GM18508 (cell line): ENCODE data around the gene OR2H2.

Experiments used
- ATAC-seq: cut with Tn5 transposase; IDR thresholded peaks from one replicate; pipeline ENCODE4 v1.9.1; 2021; ENCODE audit warnings: moderate number of reproducible peaks; ENCODE audit not compliant: insufficient read depth, unreplicated experiment

The OR2H2 gene

GRCh38 chr6:29590218-29590808 is 5.4 kb downstream of the OR2H2 start:
- no peak for ATAC-seq

GRCh38 chr6:29591677-29592076 is 6.8 kb downstream of the OR2H2 start:
- ATAC-seq = no peak

DNA sequence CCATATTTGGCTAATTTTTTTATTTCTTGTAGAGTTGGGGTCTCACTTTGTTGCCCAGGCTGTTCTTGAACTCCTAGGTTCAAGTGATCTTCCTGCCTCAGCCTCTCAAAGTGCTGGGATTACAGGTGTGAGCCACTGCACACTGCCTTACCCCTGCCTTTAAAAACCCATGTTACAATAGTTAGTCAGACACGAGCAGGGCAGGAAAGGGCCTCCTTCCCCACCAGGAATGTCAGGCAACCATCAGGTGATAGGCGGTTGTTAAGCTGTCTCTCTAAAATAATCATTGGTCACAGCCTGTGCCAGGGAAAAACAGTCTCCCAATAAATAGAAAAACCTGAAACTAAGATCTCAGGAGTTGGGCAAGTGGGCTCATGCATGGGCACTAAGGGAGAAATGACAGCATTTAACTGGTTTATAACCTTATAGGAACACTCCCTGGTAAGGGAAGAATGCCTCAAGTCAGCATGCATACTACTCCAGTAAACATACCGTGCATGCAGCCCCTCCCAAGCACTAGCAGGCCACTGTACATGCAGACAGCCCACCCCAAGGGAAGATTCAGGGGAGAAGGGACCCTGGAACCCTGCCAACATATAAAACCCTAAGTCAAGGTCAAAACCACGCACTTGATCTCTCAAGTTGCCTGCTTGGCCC is 8.4 kb downstream of the OR2H2 start:
- ATAC-seq = no peak

- ATAC-seq = no peak
These were observed 11.5 kb downstream of the OR2H2 start for GRCh38 chr6:29596381-29596900.

DNA sequence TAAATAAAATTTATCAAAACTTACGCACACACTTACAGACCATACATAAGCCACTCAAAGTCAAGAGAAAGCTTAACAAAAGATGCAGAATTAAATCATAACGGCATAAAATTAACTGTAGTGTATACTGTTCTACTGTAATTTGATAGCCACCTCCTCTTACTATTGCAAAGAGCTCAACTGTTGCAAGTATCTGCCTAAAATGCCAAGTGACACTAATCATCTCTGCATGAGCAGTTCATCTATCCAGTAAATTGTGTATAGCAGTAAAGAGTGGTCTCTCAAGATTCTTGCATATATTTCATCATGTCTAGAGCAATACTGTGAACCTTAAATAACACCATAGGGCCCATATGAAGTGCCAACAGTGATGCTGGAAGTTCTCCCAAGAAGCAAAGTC is 12.3 kb downstream of the OR2H2 start:
- ATAC-seq = no peak

DNA sequence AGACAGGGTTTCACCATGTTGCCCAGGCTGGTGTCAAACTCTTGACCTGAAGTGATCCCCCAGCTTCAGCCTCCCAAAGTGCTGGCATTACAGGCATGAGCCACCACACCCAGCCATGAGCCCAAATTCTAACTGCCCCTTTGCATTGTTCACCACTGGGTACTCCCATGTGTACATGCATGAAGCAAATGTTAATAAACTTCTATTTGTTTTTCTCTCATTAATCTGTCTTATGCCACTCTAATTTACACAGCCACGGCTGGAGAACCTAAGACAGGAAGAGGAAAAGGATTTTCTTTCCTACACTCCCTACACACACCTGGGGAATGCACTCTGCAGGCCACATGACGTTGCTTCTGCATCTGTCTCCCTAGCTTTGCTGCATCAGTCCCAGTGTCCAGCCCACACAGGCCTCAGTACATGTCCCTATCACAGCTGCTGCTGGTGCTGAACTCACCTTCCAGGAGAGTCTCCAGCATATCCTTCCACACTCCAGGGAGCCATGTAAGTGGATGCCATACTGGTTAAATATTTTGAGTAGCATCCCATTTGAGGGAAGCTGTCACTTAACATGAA is 13.3 kb downstream of the OR2H2 start:
- no peak for ATAC-seq

GRCh38 chr6:29602564-29603361 is 17.8 kb downstream of the OR2H2 start:
- no peak for ATAC-seq

DNA sequence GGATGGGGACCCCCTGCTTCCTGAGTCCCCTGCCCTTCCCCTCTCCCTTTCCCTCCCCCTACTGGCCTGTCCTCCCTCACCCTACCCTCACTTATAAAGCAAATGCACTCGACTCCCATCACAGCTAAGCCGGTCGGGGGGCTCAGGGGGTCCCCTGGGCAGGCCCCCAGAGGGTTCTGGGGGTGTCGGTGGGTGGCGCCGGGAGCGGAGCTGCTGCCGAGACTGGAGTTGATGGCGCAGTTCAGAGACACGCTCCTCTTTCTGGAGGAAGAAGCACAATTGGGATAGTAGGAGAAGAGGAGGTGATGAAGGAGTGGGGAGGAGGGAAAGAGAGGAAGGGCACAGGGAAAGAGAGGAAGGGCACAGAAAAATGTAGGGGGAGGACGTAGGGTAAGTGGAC is 18.5 kb downstream of the OR2H2 start:
- ATAC-seq = no peak

DNA sequence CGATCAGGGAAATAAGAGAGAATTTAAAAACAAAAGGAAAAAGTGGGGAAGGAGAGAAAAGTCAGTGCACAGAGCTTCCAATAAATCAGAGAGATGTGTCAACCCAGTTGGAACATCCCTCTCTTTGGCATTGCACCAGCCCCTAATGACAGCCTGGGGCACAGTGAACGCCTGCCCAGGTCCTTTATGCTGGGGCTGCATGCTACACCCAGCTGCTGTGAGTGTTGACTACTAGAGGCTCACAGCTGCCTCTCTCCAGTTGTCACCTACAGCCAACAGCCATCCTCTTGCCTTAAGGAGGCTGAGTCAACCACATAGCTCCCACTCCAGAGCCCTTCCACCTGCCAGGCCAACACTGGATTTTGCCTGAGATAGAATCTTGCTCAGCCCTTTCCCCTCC is 19.0 kb downstream of the OR2H2 start:
- ATAC-seq = no peak

- ATAC-seq = no peak
These were observed 23.2 kb downstream of the OR2H2 start for GRCh38 chr6:29608131-29608530.

GRCh38 chr6:29610540-29610939 is 25.6 kb downstream of the OR2H2 start:
- ATAC-seq = no peak

- no peak for ATAC-seq
These were observed 26.5 kb downstream of the OR2H2 start for GRCh38 chr6:29611426-29611825.

DNA sequence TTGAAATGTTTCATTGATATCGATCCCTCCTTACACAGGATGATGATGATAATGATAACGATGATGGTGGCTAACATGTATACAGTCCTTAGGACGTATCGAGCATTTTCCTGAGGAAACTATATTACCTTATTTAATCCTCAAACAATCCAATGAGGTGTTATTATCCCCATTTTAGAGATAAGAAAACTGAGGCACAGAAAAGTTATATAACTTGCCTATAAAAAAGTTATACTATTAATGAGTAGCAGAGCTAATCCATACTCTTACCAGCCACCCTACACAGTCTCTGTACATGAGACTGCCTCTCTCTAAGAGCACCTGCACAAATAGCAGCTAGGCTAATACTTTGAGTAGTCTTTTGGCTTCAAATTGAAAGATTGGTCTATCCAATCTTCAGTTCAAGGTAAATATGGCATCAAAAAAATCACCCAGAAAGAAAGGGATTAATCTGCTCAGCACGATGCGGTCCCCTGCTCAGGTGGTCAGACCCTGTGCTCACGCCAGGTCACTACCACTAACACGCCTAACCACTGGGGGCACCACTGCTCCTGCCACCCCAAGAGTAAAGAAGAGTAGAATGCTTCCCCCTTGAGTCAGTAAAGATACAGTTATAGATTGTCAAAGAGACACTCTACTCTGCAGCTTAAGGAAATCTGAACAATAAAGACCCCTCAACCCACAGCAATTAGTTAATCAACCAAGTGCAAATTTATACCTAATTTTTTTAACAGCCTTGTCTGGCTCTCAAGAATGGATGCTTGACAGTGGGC is 33.0 kb downstream of the OR2H2 start:
- no peak for ATAC-seq

DNA sequence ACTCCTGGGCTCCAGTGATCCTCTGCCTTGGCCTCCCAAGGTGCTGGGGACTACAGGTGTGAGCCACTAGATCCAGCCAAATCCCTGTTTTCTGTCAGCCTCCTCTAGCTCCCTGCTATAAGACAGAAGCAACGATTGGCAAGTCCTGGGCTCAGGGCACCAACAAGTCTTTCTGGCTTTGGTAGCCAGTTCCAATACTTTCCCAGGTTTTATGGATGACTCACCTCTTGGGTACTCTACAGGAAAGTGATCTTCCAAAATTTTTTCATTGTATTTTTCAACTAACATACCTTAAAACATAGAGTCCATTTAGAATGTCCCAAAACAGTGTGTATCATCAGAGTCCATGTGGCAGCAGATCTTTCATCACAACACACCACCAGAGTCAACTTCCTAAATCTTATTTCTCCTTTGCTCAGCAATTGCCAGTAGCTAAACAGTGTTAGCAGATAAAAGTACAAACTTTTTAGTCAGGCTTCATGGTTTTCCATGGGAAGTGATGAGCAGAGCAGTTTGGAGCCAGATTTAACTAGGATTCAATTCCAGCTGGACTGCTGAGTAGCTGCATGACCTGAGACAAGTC is 34.7 kb downstream of the OR2H2 start:
- ATAC-seq = no peak

DNA sequence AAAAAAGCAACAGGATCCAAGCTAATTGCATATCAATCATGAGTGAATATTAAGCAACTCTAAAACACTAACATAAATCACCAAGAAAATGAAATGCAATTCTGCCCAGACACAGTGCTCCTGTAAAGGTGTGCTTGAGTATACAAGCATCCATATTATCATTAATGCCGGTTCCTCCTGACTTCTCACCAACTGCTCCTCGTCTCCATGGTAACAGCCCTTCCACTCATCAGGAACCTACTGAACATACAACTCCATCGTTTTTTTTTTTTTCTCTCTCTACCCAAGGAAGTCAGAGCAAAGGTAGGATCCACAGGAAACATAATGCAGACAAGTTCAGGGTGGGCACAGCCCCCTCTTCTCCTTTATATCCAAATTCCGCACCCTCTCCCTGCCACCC is 35.7 kb downstream of the OR2H2 start:
- no peak for ATAC-seq

DNA sequence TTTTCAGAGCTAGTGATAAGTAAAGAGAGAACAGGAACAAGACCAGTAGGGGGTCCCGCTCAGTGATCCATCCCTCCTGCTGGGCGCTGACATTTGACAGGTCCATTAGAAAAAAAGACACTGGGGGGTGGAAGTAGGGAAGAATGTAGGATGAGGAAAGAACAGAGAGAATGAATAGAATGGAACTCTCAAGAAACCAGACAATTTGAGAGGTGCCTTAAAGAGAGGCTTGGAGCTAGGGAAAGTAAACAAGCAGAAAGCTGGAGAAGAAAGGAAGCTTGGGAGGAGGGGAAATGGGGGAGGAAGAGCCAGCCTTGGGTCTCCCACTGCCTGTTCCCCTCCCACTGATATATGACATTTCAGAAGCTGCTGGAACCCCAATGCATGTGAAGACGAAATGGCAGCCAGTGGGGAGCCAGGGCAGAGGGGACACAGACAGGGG is 39.6 kb downstream of the OR2H2 start:
- ATAC-seq = no peak

DNA sequence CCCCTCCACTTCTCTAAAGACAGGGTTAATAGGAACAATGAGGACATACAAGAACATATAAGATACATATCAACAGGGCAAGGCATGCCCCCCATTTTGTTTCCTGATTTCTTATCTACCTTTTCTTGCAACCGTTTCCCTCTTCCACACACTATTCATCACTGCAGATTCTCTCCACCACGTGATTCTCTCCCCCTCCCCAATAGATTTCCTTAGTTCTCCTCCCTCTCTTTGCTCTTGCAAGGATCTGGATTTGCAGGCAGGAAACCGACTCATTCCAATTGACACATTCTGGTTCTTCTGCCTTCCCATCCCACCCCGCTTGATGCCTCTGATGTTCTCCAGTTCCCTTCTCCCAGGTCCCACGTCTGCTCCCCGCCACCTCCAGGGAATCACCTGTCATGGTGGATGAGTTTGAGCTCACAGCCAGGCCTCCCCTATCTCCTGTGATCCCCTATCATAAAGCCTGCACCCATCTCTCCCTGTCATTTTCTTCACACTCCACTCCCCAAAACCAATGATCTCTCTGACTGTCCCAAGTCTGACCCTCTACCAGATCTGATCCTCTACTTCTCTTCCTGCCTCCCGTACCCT is 40.5 kb downstream of the OR2H2 start:
- no peak for ATAC-seq

- ATAC-seq = no peak
These were observed 42.2 kb downstream of the OR2H2 start for GRCh38 chr6:29626948-29627754.
